ENCODE data around the gene SUMO2.
A peak's percentile ranks its signal among the peaks of the same experiment; 100 is the strongest.
"Not testable (repeated sequence)": the region's sequence is repeated elsewhere in the genome, so short reads cannot be mapped to it uniquely, and the experiment has no call there.

Gene SUMO2

GRCh38 chr17:75182569-75183436 is at the start of gene SUMO2:
SUMO2 (minus strand) TSS chr17:75182959; CDS start chr17:75182834, 125 bp downstream.
- DNase-seq = peak; percentile 95

DNA sequence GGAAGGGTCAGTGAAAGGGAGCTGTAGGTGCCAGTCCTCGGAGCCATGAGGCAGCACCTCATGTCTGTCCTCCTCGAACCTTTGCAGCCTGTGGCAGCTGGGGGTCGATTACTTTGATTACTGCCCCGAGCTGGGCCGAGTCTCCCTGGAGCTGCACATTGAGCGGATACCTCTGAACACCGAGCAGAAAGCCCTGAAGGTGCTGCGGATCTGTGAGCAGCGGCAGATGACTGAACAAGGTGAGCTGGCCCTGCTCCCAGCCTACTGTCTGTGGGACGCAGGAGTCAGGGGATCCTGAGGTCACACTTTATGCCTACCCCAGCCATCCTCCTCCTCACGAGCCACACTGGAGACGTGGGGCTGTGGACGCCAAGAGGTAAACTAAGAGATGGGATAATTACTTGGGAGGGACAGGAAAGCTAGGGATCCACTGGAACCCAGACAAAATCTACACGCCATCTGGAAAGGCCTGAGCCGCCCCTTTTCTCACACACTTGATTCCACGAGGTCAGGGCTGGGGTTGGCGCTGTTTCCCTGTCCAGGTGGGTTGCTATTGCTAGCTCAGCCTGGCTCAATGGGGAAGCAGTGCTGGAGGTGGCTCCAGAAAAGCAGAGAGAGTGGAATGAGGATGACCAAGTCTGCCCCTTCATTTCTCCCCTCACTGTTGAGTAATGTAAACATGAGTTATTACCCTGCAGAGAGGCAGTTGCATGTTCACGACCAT is 49.1 kb upstream of the SUMO2 start:
- DNase-seq = no peak

GRCh38 chr17:75231071-75231470 is 48.3 kb upstream of the SUMO2 start:
- DNase-seq = no peak

DNA sequence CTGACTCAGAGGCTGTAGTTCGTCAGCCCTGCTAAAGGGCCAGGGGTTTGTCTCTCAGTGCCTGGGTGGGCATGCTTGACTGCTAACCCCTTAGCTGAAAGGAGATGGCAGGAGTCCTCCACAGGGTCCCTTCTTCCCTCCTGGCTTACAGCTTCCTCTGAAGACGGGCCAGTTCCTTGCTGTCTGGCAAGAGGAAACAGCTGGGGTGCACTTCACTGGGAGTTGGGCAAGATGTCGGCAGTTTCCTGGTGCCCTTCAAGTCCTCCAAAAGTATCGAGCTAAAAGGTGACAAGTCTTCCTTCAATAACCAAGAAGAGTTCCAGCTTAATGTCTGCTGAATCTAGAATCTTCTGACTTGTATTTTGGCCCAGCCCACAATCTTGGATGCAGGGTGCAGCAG is 46.1 kb upstream of the SUMO2 start:
- DNase-seq = no peak

DNA sequence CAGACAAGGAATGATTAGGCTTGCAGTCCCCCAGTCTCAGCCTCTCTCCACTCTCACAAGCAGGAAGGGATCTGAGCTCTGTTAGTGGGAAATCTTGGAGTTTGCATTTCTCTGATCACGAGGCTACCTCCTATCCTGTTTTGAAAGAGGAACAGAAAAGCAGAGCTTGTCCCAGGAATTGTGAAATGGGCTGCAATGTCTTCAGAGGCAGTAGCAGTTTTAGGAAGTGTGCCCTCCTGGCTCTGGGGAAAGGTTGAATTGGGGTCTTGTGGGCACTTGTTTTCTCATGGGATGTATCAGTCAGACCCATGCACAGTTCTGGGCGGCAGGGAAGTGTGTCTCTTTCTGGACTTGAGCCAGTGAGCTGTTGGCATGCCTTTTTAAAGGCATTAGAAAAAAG is 45.5 kb upstream of the SUMO2 start:
- no peak for DNase-seq

DNA sequence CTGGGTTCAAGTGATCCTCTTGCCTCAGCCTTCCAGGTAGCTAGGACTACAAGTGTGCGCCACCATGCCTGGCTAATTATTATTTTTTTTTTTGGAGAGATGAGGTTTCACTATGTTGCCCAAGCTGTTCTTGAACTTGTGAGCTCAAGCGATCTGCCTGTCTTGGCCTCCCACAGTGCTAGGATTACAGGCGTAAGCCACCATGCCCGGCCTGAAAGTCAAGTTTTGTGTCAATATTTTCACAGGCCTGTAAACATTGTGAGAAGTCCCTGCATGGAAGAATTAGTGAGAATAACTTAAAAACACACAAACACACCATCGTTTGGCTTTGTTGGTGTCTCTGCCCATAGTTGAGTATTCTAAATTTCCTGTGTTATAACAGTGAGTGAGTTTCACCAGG is 45.0 kb upstream of the SUMO2 start:
- no peak for DNase-seq

DNA sequence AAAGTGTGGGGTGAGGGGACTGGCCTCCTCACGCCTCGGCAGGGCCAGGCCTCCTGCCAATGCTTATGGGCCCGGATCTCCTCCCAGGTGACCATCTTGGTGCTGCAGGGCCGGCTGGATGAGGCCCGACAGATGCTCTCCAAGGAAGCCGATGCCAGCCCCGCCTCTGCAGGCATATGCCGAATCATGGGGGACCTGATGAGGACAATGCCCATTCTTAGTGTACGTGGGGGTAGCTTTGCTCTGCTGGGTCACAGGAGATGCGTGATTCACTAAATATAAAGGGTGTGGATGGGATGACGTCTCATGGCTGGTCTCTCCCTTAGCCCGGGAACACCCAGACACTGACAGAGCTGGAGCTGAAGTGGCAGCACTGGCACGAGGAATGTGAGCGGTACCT is 42.3 kb upstream of the SUMO2 start:
- DNase-seq = no peak

DNA sequence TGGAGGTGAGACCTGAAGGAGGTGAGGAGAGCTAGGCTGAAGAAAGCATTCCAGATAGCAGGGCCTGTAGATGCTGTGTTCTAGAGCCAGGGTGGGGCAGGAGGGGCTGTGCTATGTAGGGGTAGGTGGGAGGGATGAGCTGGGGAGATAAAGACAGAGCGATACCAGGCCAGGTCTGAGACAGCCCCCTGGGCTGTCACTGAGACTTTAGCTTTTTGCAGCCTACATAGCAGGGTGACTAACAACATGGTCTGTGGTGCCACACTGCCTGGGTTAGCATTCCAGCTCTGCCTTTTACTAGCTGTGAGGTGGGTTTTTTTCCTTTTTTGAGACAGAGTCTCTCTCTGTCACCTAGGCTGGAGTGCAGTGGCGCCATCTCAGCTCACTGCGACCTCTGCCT is 37.1 kb upstream of the SUMO2 start:
- DNase-seq = no peak

DNA sequence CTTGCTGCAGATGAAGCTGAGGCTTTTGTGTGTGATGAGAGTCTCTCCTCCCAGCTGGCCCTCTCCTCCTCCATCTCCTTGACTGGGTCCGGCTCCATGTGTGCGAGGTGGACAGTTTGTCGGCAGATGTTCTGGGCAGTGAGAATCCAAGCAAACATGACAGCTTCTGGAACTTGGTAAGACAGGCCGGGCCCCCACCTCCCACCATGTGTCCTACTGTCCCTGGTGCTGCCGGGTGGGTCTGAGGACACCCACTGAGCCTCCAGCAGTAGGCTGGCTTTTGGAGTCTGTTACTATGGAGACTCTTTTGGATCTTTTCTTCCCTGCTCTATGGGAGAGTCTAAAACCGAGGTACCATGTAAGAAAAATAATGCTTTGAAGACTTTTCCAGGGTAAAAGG is 35.4 kb upstream of the SUMO2 start:
- no peak for DNase-seq

- DNase-seq = no peak
Measured at GRCh38 chr17:75209061-75209460, 26.3 kb upstream of the SUMO2 start.

DNA sequence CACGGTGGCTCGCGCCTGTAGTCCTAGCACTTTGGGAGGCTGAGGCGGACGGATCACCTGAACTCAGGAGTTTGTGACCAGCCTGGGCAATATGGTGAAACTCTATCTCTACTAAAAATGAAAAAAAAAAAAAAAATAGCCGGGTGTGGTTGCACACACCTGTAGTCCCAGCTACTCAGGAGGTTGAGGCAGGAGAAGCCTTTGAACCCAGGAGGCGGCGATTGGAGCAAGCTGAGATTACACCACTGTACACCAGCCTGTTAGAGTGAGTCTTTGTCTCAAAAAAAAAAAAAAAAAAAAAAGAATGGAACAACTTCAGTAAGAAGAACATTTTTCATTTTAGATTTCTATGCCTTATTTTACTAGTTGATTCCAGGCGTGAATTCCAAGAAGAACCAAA is 25.4 kb upstream of the SUMO2 start:
- no peak for DNase-seq

DNA sequence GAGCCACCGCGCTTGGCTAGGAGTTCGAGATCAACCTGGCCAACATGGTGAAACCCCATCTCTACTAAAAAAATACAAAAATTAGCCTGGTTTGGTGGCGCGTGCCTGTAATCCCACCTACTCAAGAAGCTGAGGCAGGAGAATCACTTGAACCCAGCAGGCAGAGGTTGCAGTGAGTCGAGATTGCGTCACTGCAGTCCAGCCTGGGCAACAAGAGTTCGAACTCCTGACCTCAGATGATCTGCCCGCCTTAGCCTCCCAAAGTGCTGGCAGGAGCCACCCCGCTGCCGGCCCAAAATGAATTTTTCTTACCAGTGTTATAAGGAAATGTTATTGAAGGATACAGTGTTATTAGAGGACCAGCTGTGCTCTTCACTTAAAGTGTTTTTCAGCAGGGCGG is 25.0 kb upstream of the SUMO2 start:
- DNase-seq = no peak

DNA sequence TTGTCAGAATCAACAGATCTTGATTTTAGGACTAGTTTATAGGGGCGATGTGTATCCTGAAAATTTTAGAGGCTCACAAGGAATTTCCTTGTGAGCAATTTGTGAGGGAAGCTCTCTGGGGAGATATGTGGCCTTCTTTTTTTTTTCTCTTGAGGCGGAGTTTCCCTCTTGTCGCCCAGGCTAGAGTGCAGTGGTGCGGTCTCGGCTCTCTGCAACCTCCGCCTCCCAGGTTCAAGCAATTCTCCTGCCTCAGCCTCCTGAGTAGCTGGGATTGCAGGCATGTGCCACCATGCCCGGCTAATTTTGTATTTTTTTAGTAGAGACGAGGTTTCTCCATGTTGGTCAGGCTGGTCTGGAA is 24.3 kb upstream of the SUMO2 start:
- DNase-seq = not testable (repeated sequence)

DNA sequence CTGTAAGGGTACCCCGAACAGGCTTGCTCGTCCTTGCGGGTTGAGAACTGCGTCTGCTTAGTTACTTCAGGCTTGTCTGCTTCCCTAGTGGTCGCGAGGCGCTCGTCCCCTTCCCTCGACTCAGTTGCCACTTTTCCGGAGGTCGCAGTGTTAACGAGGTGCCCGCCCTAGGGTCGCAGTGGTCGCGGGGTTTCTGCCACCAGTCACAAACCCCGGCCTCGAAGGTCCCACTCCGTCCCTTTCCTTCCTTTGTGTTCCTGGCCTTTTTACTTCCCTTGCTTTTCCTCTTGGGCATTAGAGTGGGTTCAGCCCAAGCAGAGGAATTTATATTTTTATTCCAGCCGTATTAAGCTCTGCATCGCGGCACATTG is 23.0 kb upstream of the SUMO2 start:
- no peak for DNase-seq

DNA sequence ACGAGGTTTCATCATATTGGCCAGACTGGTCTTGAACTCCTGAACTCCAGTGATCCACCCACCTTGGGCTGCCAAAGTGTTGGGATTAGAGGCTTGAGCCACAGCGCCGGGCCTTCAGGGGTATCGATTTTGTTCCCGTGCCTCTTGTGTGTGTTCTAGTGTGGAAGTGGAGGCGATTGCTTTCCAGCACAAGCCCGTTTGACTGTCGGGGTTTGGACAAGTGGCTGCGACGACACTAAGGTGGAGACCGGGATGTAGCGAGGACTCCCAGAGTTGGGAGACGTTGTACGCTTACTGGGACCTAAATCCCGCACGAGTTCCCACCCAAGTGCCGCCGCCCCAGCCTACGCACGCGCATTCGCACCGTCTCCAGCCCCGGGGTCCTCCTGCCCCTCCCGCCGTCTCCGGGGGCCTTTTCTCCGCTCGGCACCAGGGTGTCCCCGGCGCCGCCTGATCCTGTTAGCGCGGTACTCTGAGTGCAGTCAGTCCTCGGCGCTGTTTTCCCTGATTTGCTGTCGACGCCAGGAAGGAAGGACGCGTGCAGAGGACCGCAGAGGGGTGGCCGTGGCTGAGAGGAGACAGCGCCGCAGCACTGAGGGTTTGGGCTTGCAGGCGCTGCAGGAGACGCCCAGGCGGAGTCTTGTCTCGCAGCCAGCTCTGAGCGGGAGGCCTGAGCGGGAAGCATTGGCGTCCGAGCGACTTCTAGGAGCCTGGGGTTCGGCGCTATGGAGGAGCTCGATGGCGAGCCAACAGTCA is 22.5 kb upstream of the SUMO2 start, which contains the start of gene NUP85:
TSS of gene NUP85 (plus strand) at position 643 of the 756 bp plus-strand sequence. CDS start at position 726, 83 bp downstream.
- peak; percentile 93 for DNase-seq

- no peak for DNase-seq
Measured at GRCh38 chr17:75199886-75200618, 17.3 kb upstream of the SUMO2 start.

DNA sequence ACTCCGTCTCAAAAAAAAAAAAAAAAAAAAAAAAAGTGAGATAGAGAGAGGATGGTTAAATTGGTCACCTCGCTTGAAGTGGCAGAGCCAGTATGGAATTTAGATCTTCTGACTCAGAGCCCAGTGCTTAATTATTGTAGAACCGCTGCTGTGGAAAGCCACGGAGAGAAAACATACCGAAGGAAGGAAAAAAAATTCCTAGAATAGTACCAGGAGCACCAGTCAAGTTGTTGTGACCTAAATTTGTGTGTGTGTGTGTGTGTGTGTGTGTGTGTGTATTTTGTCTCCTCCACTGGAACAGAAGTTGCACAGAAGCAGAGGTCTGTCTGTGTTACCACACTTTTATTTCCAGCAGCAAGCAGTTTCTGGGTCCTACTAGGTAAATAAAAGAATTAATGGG is 12.1 kb upstream of the SUMO2 start:
- no peak for DNase-seq

- DNase-seq = no peak
Measured at GRCh38 chr17:75191584-75191983, 8.8 kb upstream of the SUMO2 start.

DNA sequence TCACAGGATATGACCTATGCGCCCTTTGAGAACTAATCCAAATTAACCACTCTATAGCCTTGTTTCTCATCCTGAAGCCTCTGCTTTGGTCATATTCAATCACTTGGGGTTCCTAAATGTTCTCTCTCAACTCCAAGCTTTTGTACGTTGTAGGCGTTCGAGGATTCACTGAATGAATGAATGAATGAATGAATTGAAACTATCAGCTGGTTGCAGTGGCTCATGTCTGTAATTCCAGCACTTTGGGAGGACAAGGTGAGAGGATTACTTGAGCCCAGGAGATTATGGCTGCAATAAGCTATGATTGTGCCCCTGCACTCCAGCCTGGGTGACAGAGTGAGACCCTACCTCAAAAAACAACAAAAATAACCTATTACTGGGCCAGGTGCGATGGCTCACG is 5.9 kb upstream of the SUMO2 start:
- no peak for DNase-seq

DNA sequence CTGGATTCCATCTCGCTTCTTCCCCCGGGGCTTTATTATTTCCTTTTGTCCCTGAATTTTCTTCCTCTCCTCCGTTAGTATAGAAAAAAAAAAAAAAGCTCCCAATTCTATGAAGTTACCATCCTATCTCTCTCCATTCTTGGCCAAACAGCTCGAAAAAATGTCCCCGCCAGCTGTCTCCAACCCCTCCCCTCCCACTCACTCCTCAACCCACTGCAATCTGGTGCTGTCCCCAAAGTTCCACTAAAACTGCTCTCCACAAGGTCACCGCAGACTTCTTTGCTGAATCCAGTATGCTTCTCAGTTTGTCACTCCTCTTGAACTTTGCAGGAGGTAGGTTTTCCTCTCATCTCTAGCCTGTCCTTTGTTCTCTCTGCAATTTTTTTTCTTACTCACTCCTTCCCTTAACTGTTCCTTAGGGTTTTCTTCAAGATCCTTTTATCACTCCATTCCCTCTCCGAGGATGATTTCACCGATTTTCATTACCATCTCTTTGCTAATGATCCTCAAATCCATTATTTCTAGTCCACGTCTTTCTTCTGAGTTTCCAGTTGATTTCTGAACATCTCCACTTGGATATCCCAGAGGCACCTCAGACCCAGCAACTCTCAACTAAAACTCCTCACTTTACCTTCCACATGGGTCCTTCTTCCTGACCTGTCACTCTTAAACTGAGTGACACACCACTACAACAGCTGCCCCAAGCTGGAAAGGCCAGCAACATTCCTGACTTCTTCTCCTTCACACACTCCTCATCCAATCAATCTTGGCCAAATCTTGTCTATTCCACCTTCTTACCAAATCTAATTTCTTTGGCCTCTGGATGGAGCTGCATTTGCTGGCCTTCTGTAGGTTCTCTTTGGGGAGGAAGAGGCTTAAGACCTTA is 1.5 kb upstream of the SUMO2 start:
- no peak for DNase-seq

GRCh38 chr17:75182319-75182568 is 515 bp downstream of the SUMO2 start:
- no peak for DNase-seq
